HepG2 (cell line): Measurements from ENCODE around the gene PROC. TPM values are rescaled to one million over a fixed set of nuclear protein-coding genes. Genes with fewer than 3 reads are reported as not detected.

Source experiments
- ATF7-NPFF ChIP-seq: sonication (generic); formaldehyde crosslinking; IDR thresholded peaks from 2 replicates; pipeline ENCODE4 v1.8.1; 2023; ENCODE audit warnings: mild to moderate bottlenecking, low read depth, missing genetic modification reagents, moderate library complexity
- GATA4 ChIP-seq: sonication (generic); IDR thresholded peaks from 2 replicates; pipeline ENCODE4 v1.6.1; 2016; ENCODE audit warnings: antibody characterized with exemption, low read depth, borderline replicate concordance
- MTA1 ChIP-seq: sonication (generic); formaldehyde crosslinking; IDR thresholded peaks from 2 replicates; pipeline ENCODE4 v1.4.0; 2020; ENCODE audit warnings: missing genetic modification reagents, mild to moderate bottlenecking, borderline replicate concordance
- MTF2 ChIP-seq: sonication (generic); formaldehyde crosslinking; IDR thresholded peaks from 2 replicates; pipeline ENCODE4 v1.5.0; 2020; ENCODE audit warnings: missing genetic modification reagents, borderline replicate concordance
- NFIC ChIP-seq: IDR thresholded peaks from 2 replicates; pipeline ENCODE4 v1.6.1; 2012; ENCODE audit warnings: mild to moderate bottlenecking, low read length, inconsistent platforms
- PAWR ChIP-seq: sonication (generic); formaldehyde crosslinking; IDR thresholded peaks from 2 replicates; pipeline ENCODE4 v1.4.0; 2020; ENCODE audit warnings: missing genetic modification reagents, mild to moderate bottlenecking, borderline replicate concordance
- SP1 ChIP-seq, 2 experiments: fragments of 450-650 bp in 1 of 2; sonication (generic) in 1 of 2; formaldehyde crosslinking in 1 of 2; IDR thresholded peaks; 2 replicates each; pipeline versions ENCODE4 v1.4.0 to v1.6.1; 2016 to 2020; ENCODE audit warnings: missing genetic modification reagents in 1 of 2
- ZNF460 ChIP-seq: sonication (generic); formaldehyde crosslinking; IDR thresholded peaks from 2 replicates; pipeline ENCODE4 v1.5.1; 2020; ENCODE audit warnings: missing genetic modification reagents, mild to moderate bottlenecking, borderline replicate concordance
- ZNF496 ChIP-seq: sonication (generic); formaldehyde crosslinking; IDR thresholded peaks from 2 replicates; pipeline ENCODE4 v1.8.1; 2023; ENCODE audit warnings: mild to moderate bottlenecking, moderate library complexity, missing genetic modification reagents; ENCODE audit not compliant: insufficient replicate concordance
- ZNF550 ChIP-seq: sonication (generic); formaldehyde crosslinking; IDR thresholded peaks from 2 replicates; pipeline ENCODE4 v1.4.0; 2020; ENCODE audit warnings: mild to moderate bottlenecking, missing genetic modification reagents, borderline replicate concordance
- ZNF652 ChIP-seq: IDR thresholded peaks from 2 replicates; pipeline ENCODE4 v1.6.1; 2016; ENCODE audit warnings: low read depth, borderline replicate concordance
- polyA plus RNA-seq, 8 experiments: library from polyadenylated mRNA; depleted of rRNA in 3 of 8; stranded (reverse) in 7 of 8; unstranded in 1 of 8; fragments of >200 nt; fragmentation: Illumina TruSeq in 4 of 8; extraction: Trizol in 4 of 8; gene quantifications; 2 replicates each; pipeline versions ENCODE4 v1.2.1 to v1.2.3, GENCODE V29; 2011 to 2016; ENCODE audit warnings: low read depth in 4 of 8, missing spikeins in 1 of 8, mixed read lengths in 1 of 8; ENCODE audit not compliant: insufficient read depth in 1 of 8
- total RNA-seq, 5 experiments: library from RNA; depleted of rRNA; stranded (reverse); fragments of >200 nt; fragmentation: Illumina TruSeq; extraction: Trizol; gene quantifications; 2 replicates each; pipeline ENCODE4 v1.2.3, GENCODE V29; 2016; ENCODE audit warnings: low read depth in 1 of 5
- TF ChIP-seq, protein P1 (sequence below): sonication (generic); formaldehyde crosslinking; IDR thresholded peaks from 2 replicates; pipeline ENCODE4 v1.8.1; 2023; ENCODE audit warnings: mild to moderate bottlenecking, inconsistent platforms, moderate library complexity, missing genetic modification reagents, borderline replicate concordance
- TF ChIP-seq, protein P2 (sequence below): sonication (generic); formaldehyde crosslinking; IDR thresholded peaks from 2 replicates; pipeline ENCODE4 v1.8.0; 2022; ENCODE audit warnings: mild to moderate bottlenecking, missing genetic modification reagents, moderate library complexity
- TF ChIP-seq, protein P3 (sequence below): sonication (generic); formaldehyde crosslinking; IDR thresholded peaks from 2 replicates; pipeline ENCODE4 v1.4.0; 2020; ENCODE audit warnings: missing genetic modification reagents, borderline replicate concordance
- TF ChIP-seq, protein P4 (sequence below): sonication (generic); formaldehyde crosslinking; IDR thresholded peaks from 2 replicates; pipeline ENCODE4 v1.9.0; 2022; ENCODE audit warnings: low read depth, missing genetic modification reagents
- TF ChIP-seq, protein P5 (sequence below): sonication (generic); formaldehyde crosslinking; IDR thresholded peaks from 2 replicates; pipeline ENCODE4 v1.4.0; 2020; ENCODE audit warnings: missing genetic modification reagents, borderline replicate concordance
- TF ChIP-seq, protein P6 (sequence below): sonication (generic); formaldehyde crosslinking; IDR thresholded peaks from 2 replicates; pipeline ENCODE4 v1.4.0; 2020; ENCODE audit warnings: missing genetic modification reagents

Gene PROC
- total and polyA plus RNA-seq, 2 of the 13 experiments (the other 11 are each of a cell fraction or from before 2014, with no cell fraction given) = 134 to 185 TPM

DNA sequence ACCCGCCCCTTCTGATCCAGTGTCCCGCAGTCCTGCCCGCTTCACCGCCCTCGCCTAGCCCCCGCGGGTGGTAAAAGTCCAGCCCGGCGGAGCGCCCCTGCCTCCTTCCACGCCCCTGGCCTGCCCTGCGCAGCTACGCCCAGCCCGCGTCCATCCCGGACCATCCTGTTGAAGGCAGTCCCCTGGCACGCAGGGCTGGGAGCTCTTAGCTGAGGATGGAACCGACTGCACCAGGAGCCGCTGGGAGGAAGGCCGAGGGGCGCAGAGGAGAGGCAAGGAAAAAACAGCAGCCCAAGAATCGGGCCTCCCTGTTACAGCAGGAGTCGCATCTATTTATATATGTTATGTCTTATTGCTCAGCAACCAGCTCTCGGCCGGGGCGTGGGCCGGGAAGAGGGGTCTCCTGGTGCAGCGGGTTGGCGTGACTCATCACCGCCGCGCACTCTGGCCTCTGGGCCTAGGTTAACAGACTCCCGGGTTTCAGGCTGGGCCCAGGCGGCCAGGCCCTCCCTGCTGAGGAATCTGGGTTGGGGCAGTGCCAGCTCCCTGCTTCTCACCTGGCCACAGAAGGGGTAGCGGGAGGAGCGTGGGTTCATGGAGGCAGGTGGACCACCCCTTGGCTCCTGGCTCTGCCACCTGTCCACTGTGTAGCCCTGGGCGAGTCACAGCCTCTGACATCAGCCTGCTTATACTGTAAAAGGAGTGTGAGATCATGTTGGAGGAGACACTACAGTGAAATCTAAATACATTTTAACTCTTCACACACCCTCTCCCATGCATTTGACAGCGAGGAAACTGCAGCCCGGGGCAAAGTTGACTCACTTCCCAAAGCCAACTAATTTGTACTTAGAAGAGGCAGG is 17.1 kb upstream of the PROC start (continued):
- no peak for TF ChIP-seq ZNF550
- TF ChIP-seq, protein P1, sequence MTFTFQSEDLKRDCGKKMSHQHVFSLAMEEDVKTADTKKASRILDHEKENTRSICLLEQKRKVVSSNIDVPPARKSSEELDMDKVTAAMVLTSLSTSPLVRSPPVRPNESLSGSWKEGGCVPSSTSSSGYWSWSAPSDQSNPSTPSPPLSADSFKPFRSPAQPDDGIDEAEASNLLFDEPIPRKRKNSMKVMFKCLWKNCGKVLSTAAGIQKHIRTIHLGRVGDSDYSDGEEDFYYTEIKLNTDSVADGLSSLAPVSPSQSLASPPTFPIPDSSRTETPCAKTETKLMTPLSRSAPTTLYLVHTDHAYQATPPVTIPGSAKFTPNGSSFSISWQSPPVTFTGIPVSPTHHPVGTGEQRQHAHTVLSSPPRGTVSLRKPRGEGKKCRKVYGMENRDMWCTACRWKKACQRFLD (CRISPR knock-in tag) = no peak
- TF ChIP-seq, protein P2, sequence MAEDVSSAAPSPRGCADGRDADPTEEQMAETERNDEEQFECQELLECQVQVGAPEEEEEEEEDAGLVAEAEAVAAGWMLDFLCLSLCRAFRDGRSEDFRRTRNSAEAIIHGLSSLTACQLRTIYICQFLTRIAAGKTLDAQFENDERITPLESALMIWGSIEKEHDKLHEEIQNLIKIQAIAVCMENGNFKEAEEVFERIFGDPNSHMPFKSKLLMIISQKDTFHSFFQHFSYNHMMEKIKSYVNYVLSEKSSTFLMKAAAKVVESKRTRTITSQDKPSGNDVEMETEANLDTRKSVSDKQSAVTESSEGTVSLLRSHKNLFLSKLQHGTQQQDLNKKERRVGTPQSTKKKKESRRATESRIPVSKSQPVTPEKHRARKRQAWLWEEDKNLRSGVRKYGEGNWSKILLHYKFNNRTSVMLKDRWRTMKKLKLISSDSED (CRISPR knock-in tag) = no peak
- no peak for TF ChIP-seq ZNF460
- TF ChIP-seq GATA4 = no peak
- no peak for TF ChIP-seq NFIC
- TF ChIP-seq, protein P3, sequence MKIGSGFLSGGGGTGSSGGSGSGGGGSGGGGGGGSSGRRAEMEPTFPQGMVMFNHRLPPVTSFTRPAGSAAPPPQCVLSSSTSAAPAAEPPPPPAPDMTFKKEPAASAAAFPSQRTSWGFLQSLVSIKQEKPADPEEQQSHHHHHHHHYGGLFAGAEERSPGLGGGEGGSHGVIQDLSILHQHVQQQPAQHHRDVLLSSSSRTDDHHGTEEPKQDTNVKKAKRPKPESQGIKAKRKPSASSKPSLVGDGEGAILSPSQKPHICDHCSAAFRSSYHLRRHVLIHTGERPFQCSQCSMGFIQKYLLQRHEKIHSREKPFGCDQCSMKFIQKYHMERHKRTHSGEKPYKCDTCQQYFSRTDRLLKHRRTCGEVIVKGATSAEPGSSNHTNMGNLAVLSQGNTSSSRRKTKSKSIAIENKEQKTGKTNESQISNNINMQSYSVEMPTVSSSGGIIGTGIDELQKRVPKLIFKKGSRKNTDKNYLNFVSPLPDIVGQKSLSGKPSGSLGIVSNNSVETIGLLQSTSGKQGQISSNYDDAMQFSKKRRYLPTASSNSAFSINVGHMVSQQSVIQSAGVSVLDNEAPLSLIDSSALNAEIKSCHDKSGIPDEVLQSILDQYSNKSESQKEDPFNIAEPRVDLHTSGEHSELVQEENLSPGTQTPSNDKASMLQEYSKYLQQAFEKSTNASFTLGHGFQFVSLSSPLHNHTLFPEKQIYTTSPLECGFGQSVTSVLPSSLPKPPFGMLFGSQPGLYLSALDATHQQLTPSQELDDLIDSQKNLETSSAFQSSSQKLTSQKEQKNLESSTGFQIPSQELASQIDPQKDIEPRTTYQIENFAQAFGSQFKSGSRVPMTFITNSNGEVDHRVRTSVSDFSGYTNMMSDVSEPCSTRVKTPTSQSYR (CRISPR knock-in tag) = no peak
- TF ChIP-seq, protein P4, sequence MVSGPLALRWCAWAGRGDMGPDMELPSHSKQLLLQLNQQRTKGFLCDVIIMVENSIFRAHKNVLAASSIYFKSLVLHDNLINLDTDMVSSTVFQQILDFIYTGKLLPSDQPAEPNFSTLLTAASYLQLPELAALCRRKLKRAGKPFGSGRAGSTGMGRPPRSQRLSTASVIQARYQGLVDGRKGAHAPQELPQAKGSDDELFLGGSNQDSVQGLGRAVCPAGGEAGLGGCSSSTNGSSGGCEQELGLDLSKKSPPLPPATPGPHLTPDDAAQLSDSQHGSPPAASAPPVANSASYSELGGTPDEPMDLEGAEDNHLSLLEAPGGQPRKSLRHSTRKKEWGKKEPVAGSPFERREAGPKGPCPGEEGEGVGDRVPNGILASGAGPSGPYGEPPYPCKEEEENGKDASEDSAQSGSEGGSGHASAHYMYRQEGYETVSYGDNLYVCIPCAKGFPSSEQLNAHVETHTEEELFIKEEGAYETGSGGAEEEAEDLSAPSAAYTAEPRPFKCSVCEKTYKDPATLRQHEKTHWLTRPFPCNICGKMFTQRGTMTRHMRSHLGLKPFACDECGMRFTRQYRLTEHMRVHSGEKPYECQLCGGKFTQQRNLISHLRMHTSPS = peak; percentile 70
- TF ChIP-seq, protein P5, sequence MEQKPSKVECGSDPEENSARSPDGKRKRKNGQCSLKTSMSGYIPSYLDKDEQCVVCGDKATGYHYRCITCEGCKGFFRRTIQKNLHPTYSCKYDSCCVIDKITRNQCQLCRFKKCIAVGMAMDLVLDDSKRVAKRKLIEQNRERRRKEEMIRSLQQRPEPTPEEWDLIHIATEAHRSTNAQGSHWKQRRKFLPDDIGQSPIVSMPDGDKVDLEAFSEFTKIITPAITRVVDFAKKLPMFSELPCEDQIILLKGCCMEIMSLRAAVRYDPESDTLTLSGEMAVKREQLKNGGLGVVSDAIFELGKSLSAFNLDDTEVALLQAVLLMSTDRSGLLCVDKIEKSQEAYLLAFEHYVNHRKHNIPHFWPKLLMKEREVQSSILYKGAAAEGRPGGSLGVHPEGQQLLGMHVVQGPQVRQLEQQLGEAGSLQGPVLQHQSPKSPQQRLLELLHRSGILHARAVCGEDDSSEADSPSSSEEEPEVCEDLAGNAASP (CRISPR knock-in tag) = no peak
- no peak for TF ChIP-seq PAWR (CRISPR knock-in tag)
- TF ChIP-seq SP1 (IDR thresholded peaks at IDR 0.05) = no peak
- TF ChIP-seq SP1 (CRISPR knock-in tag; IDR thresholded peaks at IDR 0.05) = no peak
- TF ChIP-seq ATF7-NPFF (CRISPR knock-in tag) = no peak
- TF ChIP-seq, protein P6, sequence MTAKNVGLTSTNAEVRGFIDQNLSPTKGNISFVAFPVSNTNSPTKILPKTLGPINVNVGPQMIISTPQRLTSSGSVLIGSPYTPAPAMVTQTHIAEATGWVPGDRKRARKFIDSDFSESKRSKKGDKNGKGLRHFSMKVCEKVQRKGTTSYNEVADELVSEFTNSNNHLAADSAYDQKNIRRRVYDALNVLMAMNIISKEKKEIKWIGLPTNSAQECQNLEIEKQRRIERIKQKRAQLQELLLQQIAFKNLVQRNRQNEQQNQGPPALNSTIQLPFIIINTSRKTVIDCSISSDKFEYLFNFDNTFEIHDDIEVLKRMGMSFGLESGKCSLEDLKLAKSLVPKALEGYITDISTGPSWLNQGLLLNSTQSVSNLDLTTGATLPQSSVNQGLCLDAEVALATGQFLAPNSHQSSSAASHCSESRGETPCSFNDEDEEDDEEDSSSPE = no peak
- peak; percentile 81; the same call in 1 of the 2 replicates for TF ChIP-seq ZNF652 (CRISPR knock-in tag)
- TF ChIP-seq ZNF496 (CRISPR knock-in tag) = no peak
- peak; percentile 20; the same call in 1 of the 2 replicates for TF ChIP-seq MTA1 (CRISPR knock-in tag)
- TF ChIP-seq MTF2 = no peak
